Measurements from ENCODE around the gene DHX57.

DNA sequence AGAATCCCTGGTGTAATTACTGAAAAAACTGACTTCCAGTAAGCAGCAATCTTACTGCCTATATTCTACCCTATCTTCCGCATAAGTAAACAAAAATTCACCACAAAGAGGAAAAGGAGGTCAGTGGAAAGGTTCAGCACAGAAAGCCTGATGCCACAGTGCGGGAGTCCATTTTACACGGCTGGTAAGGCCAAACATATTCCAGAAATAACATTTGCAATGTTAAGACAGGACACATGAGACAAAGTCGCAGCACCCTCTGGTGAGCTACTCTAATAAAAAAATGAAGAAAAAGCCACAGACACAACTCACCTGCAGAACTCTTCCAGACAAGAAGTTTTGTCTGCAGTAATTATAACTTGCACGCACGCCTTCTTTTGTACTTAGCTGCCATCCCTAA, 57.2 kb downstream of the DHX57 start:
- no peak for TF ChIP-seq SP1 (IDR thresholded peaks at IDR 0.05)
- no peak for TF ChIP-seq ARNT (IDR thresholded peaks at IDR 0.05)
- no peak for TF ChIP-seq BHLHE40 (IDR thresholded peaks at IDR 0.05; ENCODE audit: borderline replicate concordance)
- TF ChIP-seq FOXM1 (IDR thresholded peaks at IDR 0.05; ENCODE audit: borderline replicate concordance), result no peak
- no peak for TF ChIP-seq LEF1 (IDR thresholded peaks at IDR 0.05; ENCODE audit: borderline replicate concordance)
- no peak for TF ChIP-seq ELF4 (IDR thresholded peaks at IDR 0.05)
- TF ChIP-seq FOXA1 (IDR thresholded peaks at IDR 0.05), result no peak
- TF ChIP-seq L3MBTL2 (conservative IDR thresholded peaks at IDR 0.05), result no peak
- no peak for TF ChIP-seq FOXK2 (IDR thresholded peaks at IDR 0.05)
- TF ChIP-seq CTBP1 (IDR thresholded peaks at IDR 0.05; ENCODE audit: borderline replicate concordance), result no peak
